ENCODE measurements around the gene COX14.

- TF ChIP-seq CTCF (IDR thresholded peaks at IDR 0.05; ENCODE audit: insufficient read depth, low read depth, low read length) (no peak), EZH2 (IDR thresholded peaks at IDR 0.05; ENCODE audit: insufficient read depth, low read length) (no peak)
These were observed 49.1 kb upstream of the COX14 start for GRCh38 chr12:50062728-50063460.
